H9 (cell line): Measurements from ENCODE around the gene UPP1. TPM values are rescaled to one million over a fixed set of nuclear protein-coding genes. Genes with fewer than 3 reads are reported as not detected.

Source experiments
- DNase-seq: peaks from one replicate; pipeline ENCODE4 v3.0.0-alpha.2; 2017
- H2AFZ ChIP-seq: one replicate; pipeline ENCODE4 v1.6.1; 2013; ENCODE audit warnings: mild to moderate bottlenecking, low read length, control low read depth, moderate library complexity
- H2AK5ac ChIP-seq: 2 replicates; pipeline ENCODE4 v1.6.1; 2013; ENCODE audit warnings: low read length, control low read depth, mixed read lengths; ENCODE audit not compliant: insufficient read length
- H2BK120ac ChIP-seq: one replicate; pipeline ENCODE4 v1.6.1; 2013; ENCODE audit warnings: low read depth, mild to moderate bottlenecking, low read length, control low read depth, inconsistent platforms; ENCODE audit not compliant: poor library complexity, severe bottlenecking
- H2BK12ac ChIP-seq: 2 replicates; pipeline ENCODE4 v1.6.1; 2013; ENCODE audit warnings: low read length, control low read depth, mixed read lengths, low read depth; ENCODE audit not compliant: insufficient read length
- H2BK15ac ChIP-seq: 2 replicates; pipeline ENCODE4 v1.6.1; 2013; ENCODE audit warnings: low read depth, low read length, control low read depth
- H2BK20ac ChIP-seq: one replicate; pipeline ENCODE4 v1.6.1; 2013; ENCODE audit warnings: low read depth, mild to moderate bottlenecking, low read length, control low read depth, inconsistent platforms; ENCODE audit not compliant: poor library complexity, severe bottlenecking
- H2BK5ac ChIP-seq: 2 replicates; pipeline ENCODE4 v1.6.1; 2013; ENCODE audit warnings: low read length, control low read depth, mixed read lengths; ENCODE audit not compliant: insufficient read length
- H3K14ac ChIP-seq: 2 replicates; pipeline ENCODE4 v1.6.1; 2013; ENCODE audit warnings: low read length, control low read depth; ENCODE audit not compliant: insufficient read depth
- H3K18ac ChIP-seq: 2 replicates; pipeline ENCODE4 v1.6.1; 2013; ENCODE audit warnings: low read depth, mild to moderate bottlenecking, mixed read lengths, low read length, control low read depth; ENCODE audit not compliant: insufficient read length
- H3K23ac ChIP-seq: 2 replicates; pipeline ENCODE4 v1.6.1; 2013; ENCODE audit warnings: low read length, control low read depth, mixed read lengths, low read depth; ENCODE audit not compliant: insufficient read length
- H3K23me2 ChIP-seq: 2 replicates; pipeline ENCODE4 v1.6.1; 2013; ENCODE audit warnings: low read depth, mild to moderate bottlenecking, mixed read lengths, low read length, control low read depth; ENCODE audit not compliant: insufficient read length, poor library complexity, severe bottlenecking
- H3K27ac ChIP-seq: 2 replicates; pipeline ENCODE4 v1.5.1; 2013; ENCODE audit warnings: low read length, control low read depth, mixed read lengths, low read depth; ENCODE audit not compliant: insufficient read length
- H3K27me3 ChIP-seq: 2 replicates; pipeline ENCODE4 v1.6.1; 2013; ENCODE audit warnings: low read length, control low read depth, inconsistent platforms; ENCODE audit not compliant: insufficient read depth
- H3K4ac ChIP-seq: 2 replicates; pipeline ENCODE4 v1.6.1; 2013; ENCODE audit warnings: low read depth, mild to moderate bottlenecking, control low read depth, inconsistent platforms, low read length, moderate library complexity
- H3K4me1 ChIP-seq: 2 replicates; pipeline ENCODE4 v1.6.1; 2013; ENCODE audit warnings: low read length, control low read depth, inconsistent platforms; ENCODE audit not compliant: insufficient read depth
- H3K4me2 ChIP-seq: 2 replicates; pipeline ENCODE4 v1.6.1; 2013; ENCODE audit warnings: low read length, control low read depth, mixed read lengths; ENCODE audit not compliant: insufficient read length, insufficient read depth
- H3K56ac ChIP-seq: 2 replicates; pipeline ENCODE4 v1.6.1; 2013; ENCODE audit warnings: low read depth, mild to moderate bottlenecking, mixed read lengths, low read length, control low read depth; ENCODE audit not compliant: insufficient read length
- H3K79me1 ChIP-seq: 2 replicates; pipeline ENCODE4 v1.6.1; 2013; ENCODE audit warnings: low read depth, mild to moderate bottlenecking, moderate library complexity, low read length, control low read depth, inconsistent platforms; ENCODE audit not compliant: insufficient read depth, poor library complexity, severe bottlenecking
- H3K79me2 ChIP-seq: 2 replicates; pipeline ENCODE4 v1.6.1; 2013; ENCODE audit warnings: low read length, control low read depth, inconsistent platforms; ENCODE audit not compliant: insufficient read depth
- H3K9ac ChIP-seq: 2 replicates; pipeline ENCODE4 v1.6.1; 2013; ENCODE audit warnings: low read length, control low read depth, mixed read lengths; ENCODE audit not compliant: insufficient read length; ENCODE audit errors: extremely low read depth
- H3K9me3 ChIP-seq: one replicate; pipeline ENCODE4 v1.6.1; 2013; ENCODE audit warnings: low read depth, low read length, inconsistent platforms; ENCODE audit not compliant: control insufficient read depth
- H3T11ph ChIP-seq: one replicate; pipeline ENCODE4 v1.6.1; 2013; ENCODE audit warnings: mild to moderate bottlenecking, low read length, control low read depth, inconsistent platforms
- H4K20me1 ChIP-seq: one replicate; pipeline ENCODE4 v1.6.1; 2013; ENCODE audit not compliant: control insufficient read depth, insufficient read length, insufficient read depth
- H4K5ac ChIP-seq: 2 replicates; pipeline ENCODE4 v1.6.1; 2013; ENCODE audit warnings: low read depth, mild to moderate bottlenecking, mixed read lengths, low read length, control low read depth; ENCODE audit not compliant: insufficient read length
- H4K8ac ChIP-seq: replicated peaks from 2 replicates; pipeline ENCODE4 v1.6.1; 2013; ENCODE audit warnings: low read length, control low read depth, mixed read lengths, low read depth; ENCODE audit not compliant: insufficient read length
- H4K91ac ChIP-seq: 2 replicates; pipeline ENCODE4 v1.6.1; 2013; ENCODE audit warnings: low read depth, mild to moderate bottlenecking, moderate library complexity, mixed read lengths, low read length, control low read depth; ENCODE audit not compliant: insufficient read length
- H3K27ac Mint-ChIP-seq, 3 experiments: 2 replicates in 2 of 3; 3 replicates in 1 of 3; pipeline ENCODE4 v1.8.0; 2020 to 2021; ENCODE audit warnings: mixed read lengths in 3 of 3, mild to moderate bottlenecking in 1 of 3, moderate library complexity in 1 of 3
- H3K27me3 Mint-ChIP-seq: 2 replicates; pipeline ENCODE4 v1.8.0; 2021; ENCODE audit warnings: low read depth, mild to moderate bottlenecking, moderate library complexity, mixed read lengths
- H3K36me3 Mint-ChIP-seq, 3 experiments: 2 replicates in 2 of 3; 3 replicates in 1 of 3; pipeline ENCODE4 v1.8.0; 2020 to 2021; ENCODE audit warnings: low read depth in 3 of 3, mixed read lengths in 3 of 3; ENCODE audit not compliant: insufficient read depth in 1 of 3
- H3K4me1 Mint-ChIP-seq, 2 experiments: 2 replicates each; pipeline ENCODE4 v1.8.0; 2020; ENCODE audit warnings: mixed read lengths in 2 of 2
- H3K4me3 Mint-ChIP-seq, 2 experiments: 2 replicates in 1 of 2; 3 replicates in 1 of 2; pipeline ENCODE4 v1.8.0; 2020 to 2021; ENCODE audit warnings: mild to moderate bottlenecking in 2 of 2, mixed read lengths in 2 of 2, moderate library complexity in 1 of 2
- H3K9me3 Mint-ChIP-seq, 2 experiments: 2 replicates in 1 of 2; 3 replicates in 1 of 2; pipeline ENCODE4 v1.8.0; 2020; ENCODE audit warnings: mild to moderate bottlenecking in 2 of 2, mixed read lengths in 2 of 2, moderate library complexity in 1 of 2
- CTCF ChIP-seq: fragments of 200-600 bp; sonication (generic); conservative IDR thresholded peaks from 3 replicates; pipeline ENCODE4 v1.8.0; 2021; ENCODE audit warnings: antibody characterized with exemption, mild to moderate bottlenecking
- total RNA-seq: library from RNA; stranded (reverse); gene quantifications from 2 replicates; pipeline ENCODE4 v1.2.1, GENCODE V29; 2021

Gene UPP1
- total RNA-seq, 1 experiment from 2014 or later, result 34.2 TPM

DNA sequence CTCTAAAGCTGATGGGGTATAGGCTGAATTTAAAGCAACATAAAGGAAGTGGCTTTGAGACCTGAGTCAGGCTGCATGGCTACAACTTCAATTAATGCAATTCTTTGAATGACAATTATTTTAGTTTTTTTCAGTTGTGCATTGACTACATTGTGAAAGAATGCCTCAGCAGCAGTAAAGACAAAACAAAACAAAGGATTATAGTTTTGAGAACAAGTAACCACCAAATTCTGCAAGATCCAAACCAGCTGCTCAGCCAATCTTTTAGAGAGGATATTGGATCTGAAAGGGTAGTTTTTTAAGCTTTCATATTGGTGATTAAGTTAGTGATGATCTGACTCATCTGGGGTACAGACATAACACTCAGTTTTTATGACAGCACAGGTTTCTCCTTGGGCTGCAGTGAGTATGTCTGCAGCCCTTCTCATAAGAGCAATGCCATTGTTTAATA is 41.6 kb downstream of the UPP1 start:
- Histone ChIP-seq H4K20me1 (no peaks in the 10 kb centered on the region), H3K9ac (no peak overlapping the region), H3K23me2 (no peaks in the 10 kb centered on the region), H4K5ac (no peak overlapping the region), H3K18ac (no peak overlapping the region), H3K27ac (no peak overlapping the region), H3K79me2 (no peaks in the 10 kb centered on the region), H2BK5ac (no peak overlapping the region), H3K14ac (no peak overlapping the region), H2AK5ac (no peak overlapping the region), H3K4ac (no peak overlapping the region), H2BK15ac (no peak overlapping the region), H2AFZ (no peak overlapping the region), H3K56ac (no peak overlapping the region), H3K23ac (no peak overlapping the region), H2BK120ac (no peak overlapping the region), H4K8ac (no peak overlapping the region), H3T11ph (no peak overlapping the region), H3K4me1 (no peaks in the 10 kb centered on the region; the same call in 1 of the 2 replicates), H3K9me3 (no peaks in the 10 kb centered on the region), H3K4me2 (no peak overlapping the region), H2BK20ac (no peak overlapping the region), H2BK12ac (no peak overlapping the region), H3K27me3 (no peaks in the 10 kb centered on the region), H3K79me1 (no peaks in the 10 kb centered on the region), H4K91ac (no peak overlapping the region)
- no peak for TF ChIP-seq CTCF
- Mint-ChIP-seq H3K4me1 (peaks cover 21 to 32% of the 10 kb centered on the region in 2 experiments), H3K27me3 (no peaks in the 10 kb centered on the region), H3K27ac (no peak overlapping the region), H3K4me3 (no peak overlapping the region), H3K9me3 (peaks cover 7 to 13% of the 10 kb centered on the region in 2 experiments), H3K36me3 (peaks cover 0 to 17% (median 10%) of the 10 kb centered on the region in 3 experiments; a peak in 5 of 7 replicates)
- DNase-seq, result no peak
